Cardiac muscle cell (in vitro differentiated cells and primary cell): Measurements from ENCODE around the gene GRK4. TPM values are rescaled to one million over a fixed set of nuclear protein-coding genes. Genes with fewer than 3 reads are reported as not detected.

Experiments
- DNase-seq, 2 donors: peaks; one replicate each; pipeline versions ENCODE4 v3.0.0 to v3.0.0-alpha.2; 2010 to 2017; ENCODE audit warnings: low read depth in 1 of 2, low spot score in 1 of 2
- H3K27ac ChIP-seq: fragments of 200-600 bp; sonication (generic); 2 replicates; pipeline ENCODE4 v1.5.1; 2016
- H3K27me3 ChIP-seq: fragments of 200-600 bp; sonication (generic); 2 replicates; pipeline ENCODE4 v1.6.0; 2016; ENCODE audit warnings: control low read depth
- H3K36me3 ChIP-seq: fragments of 200-600 bp; sonication (generic); 2 replicates; pipeline ENCODE4 v1.5.1; 2016; ENCODE audit warnings: control low read depth
- H3K4me1 ChIP-seq: fragments of 200-600 bp; sonication (generic); 2 replicates; pipeline ENCODE4 v1.8.1; 2017; ENCODE audit warnings: low read depth, mild to moderate bottlenecking, mixed run types
- H3K4me3 ChIP-seq: fragments of 200-600 bp; sonication (generic); 2 replicates; pipeline ENCODE4 v1.5.1; 2016; ENCODE audit warnings: mild to moderate bottlenecking
- H3K9me3 ChIP-seq: fragments of 200-600 bp; sonication (generic); 2 replicates; pipeline ENCODE4 v1.5.1; 2017; ENCODE audit warnings: low read depth, mild to moderate bottlenecking, control low read depth
- polyA plus RNA-seq: library from polyadenylated mRNA; unstranded; fragments of >200 nt; fragmentation: Nextera tagmentation; extraction: Ambion mirVana; gene quantifications from 2 replicates; pipeline ENCODE4 v1.2.1, GENCODE V29; 2016
- total RNA-seq: library from RNA; depleted of rRNA; stranded (reverse); fragments of >200 nt; gene quantifications from 2 replicates; pipeline ENCODE4 v1.2.3, GENCODE V29; 2016
- TF ChIP-seq, protein P1 (sequence below): IDR thresholded peaks from 2 replicates; pipeline ENCODE4 v1.5.1; 2012; ENCODE audit warnings: low read depth, mild to moderate bottlenecking, low read length

GRK4 gene
- total and polyA plus RNA-seq, 2 experiments from 2014 or later: 10.0 to 12.8 TPM

DNA sequence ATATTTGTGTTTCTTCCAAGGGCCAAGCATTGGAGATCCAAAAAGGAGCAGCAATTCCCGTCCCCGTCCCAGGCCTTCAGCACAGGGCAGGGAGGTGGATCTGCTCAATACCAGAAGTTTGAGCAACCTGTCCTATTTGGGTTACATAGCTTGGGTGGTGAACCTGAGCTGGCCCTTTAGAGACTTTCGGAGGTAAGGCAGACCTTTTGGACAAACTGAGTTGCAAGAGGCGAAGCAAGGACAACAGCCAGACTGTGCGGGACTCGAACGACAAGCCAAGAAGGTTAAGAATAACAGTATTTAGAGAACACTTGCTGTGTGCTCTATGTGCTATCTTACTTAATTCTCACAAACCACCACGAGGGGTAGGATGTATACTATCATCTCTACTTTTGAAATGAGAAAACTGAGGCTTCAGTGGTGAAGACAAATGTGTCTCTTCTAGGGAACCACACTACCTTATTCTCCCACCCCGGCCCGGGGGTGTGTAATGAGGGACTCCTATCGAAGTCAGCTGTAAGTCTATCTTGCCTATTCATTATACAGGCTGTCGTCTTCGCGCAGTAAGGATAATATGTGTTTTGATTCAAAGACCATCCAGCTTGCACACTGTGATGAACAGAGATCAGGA lies 1.4 kb upstream of the GRK4 start:
- Histone ChIP-seq H3K36me3 (peaks cover 8% of the 10 kb centered on the region), H3K4me1 (peaks cover 8% of the 10 kb centered on the region), H3K27me3 (no peaks in the 10 kb centered on the region), H3K9me3 (no peaks in the 10 kb centered on the region), H3K4me3 (peak overlapping the region; percentile 86), H3K27ac (peak overlapping the region; percentile 93)
- TF ChIP-seq, protein P1, sequence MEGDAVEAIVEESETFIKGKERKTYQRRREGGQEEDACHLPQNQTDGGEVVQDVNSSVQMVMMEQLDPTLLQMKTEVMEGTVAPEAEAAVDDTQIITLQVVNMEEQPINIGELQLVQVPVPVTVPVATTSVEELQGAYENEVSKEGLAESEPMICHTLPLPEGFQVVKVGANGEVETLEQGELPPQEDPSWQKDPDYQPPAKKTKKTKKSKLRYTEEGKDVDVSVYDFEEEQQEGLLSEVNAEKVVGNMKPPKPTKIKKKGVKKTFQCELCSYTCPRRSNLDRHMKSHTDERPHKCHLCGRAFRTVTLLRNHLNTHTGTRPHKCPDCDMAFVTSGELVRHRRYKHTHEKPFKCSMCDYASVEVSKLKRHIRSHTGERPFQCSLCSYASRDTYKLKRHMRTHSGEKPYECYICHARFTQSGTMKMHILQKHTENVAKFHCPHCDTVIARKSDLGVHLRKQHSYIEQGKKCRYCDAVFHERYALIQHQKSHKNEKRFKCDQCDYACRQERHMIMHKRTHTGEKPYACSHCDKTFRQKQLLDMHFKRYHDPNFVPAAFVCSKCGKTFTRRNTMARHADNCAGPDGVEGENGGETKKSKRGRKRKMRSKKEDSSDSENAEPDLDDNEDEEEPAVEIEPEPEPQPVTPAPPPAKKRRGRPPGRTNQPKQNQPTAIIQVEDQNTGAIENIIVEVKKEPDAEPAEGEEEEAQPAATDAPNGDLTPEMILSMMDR: peak; percentile 5
- DNase-seq: no peak

DNA sequence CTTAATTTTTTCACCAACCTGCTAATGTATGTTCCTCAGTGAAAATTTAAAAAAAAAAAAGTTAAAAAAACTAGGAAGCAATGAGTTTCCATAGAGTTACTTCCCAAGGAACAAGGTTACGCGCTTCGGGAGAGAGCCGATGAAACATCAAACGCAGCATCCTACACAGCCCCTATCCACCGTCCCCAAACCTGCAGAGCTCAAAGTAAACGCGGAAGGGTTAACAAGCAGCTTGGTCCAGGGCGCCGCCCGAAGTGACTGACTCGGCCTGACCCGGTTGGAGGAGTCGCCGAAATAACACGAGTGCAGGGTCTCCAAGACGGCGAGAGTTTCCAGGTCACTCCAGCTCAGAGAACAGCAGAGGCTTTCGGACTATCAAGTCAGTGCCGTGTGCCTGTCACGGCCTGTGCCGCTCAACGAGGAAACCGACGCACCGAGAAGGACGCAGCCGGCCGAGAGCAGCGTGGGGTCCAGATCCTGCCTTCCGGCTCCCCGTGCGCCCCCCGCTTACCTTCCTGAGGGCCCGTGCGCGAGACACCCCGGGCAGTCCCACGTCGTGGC lies 677 bp upstream of the GRK4 start:
- no peaks in the 10 kb centered on the region for H3K27me3 ChIP-seq
- H3K27ac ChIP-seq: peak overlapping the region; percentile 93
- TF ChIP-seq, protein P1: no peak
- no peaks in the 10 kb centered on the region for H3K9me3 ChIP-seq
- H3K4me1 ChIP-seq: peaks cover 8% of the 10 kb centered on the region
- peak overlapping the region; percentile 86 for H3K4me3 ChIP-seq
- peaks cover 2% of the 10 kb centered on the region for H3K36me3 ChIP-seq
- DNase-seq: peak; percentile 64 to 81

DNA sequence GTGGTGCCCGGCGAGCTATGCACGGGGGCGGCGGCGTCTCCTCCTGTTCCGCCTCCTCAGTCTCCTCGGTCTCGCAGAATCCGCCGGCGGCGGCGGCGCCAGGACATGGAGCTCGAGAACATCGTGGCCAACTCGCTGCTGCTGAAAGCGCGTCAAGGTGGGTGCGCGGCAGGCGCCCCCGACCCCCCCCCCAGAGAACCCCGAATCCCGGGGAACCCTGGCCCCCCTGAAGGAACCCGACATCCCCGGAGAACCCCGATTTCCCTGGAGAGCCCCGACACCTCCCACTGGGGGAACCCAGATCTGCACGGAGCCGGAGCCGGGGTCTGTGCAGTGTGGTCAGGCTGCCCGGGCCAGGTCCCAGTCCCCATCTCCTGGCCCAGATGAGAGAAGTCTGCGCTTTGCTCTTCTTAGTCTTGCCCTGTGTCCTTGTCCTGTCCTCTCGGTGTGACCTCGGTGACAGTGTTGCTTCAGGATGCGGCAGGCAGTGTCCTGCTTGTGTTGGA lies 648 bp downstream of the GRK4 start:
- Histone ChIP-seq H3K27me3 (no peaks in the 10 kb centered on the region), H3K27ac (no peak overlapping the region), H3K4me1 (peaks cover 8% of the 10 kb centered on the region), H3K36me3 (no peaks in the 10 kb centered on the region), H3K4me3 (peak overlapping the region; percentile 86), H3K9me3 (no peaks in the 10 kb centered on the region)
- TF ChIP-seq, protein P1: no peak
- DNase-seq: peak in 1 of 2 donors; percentile 67

DNA sequence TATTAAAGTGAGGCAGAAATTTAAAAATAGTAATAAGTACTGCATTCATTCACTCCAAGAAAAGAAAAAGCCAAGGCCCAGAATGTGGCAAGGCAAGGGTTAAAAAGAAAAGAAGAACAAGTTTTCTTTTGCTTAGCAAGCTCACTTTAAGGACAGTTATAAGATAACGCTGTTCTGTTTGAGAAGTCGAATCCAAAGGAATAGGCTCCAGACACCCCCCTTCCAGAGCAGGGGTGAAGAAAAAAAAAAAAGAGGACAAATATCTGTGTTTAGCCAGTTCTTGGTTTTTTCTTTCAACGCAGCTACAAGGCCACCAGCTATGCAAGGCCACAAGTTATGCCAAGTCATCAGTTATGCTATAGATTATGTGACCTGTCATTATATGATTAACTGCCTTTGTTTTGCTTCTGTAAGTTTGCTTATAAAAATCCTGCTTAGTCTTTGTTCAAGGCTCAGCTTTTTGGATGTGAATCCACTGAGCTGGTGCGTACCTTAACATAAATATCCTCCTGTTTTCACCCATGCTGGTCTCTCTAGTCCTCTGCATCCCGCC lies 1.4 kb downstream of the GRK4 start:
- Histone ChIP-seq H3K36me3 (no peaks in the 10 kb centered on the region), H3K9me3 (no peaks in the 10 kb centered on the region), H3K4me1 (peaks cover 8% of the 10 kb centered on the region), H3K27me3 (no peaks in the 10 kb centered on the region), H3K27ac (no peak overlapping the region), H3K4me3 (peak overlapping the region; percentile 86)
- TF ChIP-seq, protein P1: no peak
- DNase-seq: no peak

DNA sequence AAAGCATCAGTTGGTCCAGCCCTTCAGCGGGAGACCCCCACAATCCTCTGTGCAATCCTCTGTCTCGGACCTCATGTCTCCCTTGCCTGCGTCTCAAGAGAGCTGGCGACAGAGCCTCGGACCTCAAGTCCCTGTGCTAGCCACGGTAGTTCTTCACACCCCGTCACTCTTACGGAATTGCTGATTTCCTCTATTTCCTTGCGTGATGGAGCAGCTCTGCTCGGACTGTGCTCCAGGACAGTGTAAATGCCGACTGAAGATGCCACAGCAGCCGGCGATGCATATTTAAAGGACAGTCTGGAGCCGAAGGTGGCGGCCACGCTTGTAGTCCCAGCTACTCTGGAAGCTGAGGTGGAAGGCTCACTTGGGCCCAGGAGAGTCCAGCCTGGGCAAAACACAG lies 1.9 kb downstream of the GRK4 start:
- Histone ChIP-seq H3K27ac (no peak overlapping the region), H3K27me3 (no peaks in the 10 kb centered on the region), H3K4me3 (no peak overlapping the region), H3K36me3 (no peaks in the 10 kb centered on the region), H3K4me1 (peaks cover 8% of the 10 kb centered on the region), H3K9me3 (no peaks in the 10 kb centered on the region)
- DNase-seq: no peak
- TF ChIP-seq, protein P1: no peak
